ENCODE measurements around the gene INPP4A.
"Not testable (repeated sequence)": the region's sequence is repeated elsewhere in the genome, so short reads cannot be mapped to it uniquely, and the experiment has no call there.

INPP4A gene

GRCh38 chr2:98444436-98445176 lies at the start of gene INPP4A:
Gene INPP4A, plus strand, starts transcription at chr2:98444858. Its CDS starts 75,191 bp downstream, at chr2:98520049.
- DNase-seq (ENCODE audit: low read depth, low spot score): peak; percentile 88

- DNase-seq (ENCODE audit: low read depth, low spot score): no peak
These were observed 48.7 kb upstream of the INPP4A start for GRCh38 chr2:98395977-98396376.

DNA sequence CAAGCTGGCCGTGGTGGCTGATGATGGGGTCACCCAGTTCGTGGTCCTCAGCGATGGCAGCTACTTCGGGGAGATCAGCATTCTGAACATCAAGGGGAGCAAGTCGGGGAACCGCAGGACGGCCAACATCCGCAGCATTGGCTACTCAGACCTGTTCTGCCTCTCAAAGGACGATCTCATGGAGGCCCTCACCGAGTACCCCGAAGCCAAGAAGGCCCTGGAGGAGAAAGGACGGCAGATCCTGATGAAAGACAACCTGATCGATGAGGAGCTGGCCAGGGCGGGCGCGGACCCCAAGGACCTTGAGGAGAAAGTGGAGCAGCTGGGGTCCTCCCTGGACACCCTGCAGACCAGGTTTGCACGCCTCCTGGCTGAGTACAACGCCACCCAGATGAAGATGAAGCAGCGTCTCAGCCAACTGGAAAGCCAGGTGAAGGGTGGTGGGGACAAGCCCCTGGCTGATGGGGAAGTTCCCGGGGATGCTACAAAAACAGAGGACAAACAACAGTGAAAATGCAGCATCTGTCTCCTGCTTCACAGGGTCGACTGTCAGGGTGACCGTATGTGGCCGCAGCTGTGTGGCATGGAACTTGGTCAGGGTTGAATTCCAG lies 47.8 kb upstream of the INPP4A start:
- DNase-seq (ENCODE audit: low read depth, low spot score): no peak

GRCh38 chr2:98399140-98399539 lies 45.5 kb upstream of the INPP4A start:
- no peak for DNase-seq (ENCODE audit: low read depth, low spot score)

GRCh38 chr2:98403878-98404277 lies 40.8 kb upstream of the INPP4A start:
- DNase-seq (ENCODE audit: low read depth, low spot score): no peak

GRCh38 chr2:98404556-98405250 lies 40.0 kb upstream of the INPP4A start:
- DNase-seq (ENCODE audit: low read depth, low spot score): peak; percentile 54

DNA sequence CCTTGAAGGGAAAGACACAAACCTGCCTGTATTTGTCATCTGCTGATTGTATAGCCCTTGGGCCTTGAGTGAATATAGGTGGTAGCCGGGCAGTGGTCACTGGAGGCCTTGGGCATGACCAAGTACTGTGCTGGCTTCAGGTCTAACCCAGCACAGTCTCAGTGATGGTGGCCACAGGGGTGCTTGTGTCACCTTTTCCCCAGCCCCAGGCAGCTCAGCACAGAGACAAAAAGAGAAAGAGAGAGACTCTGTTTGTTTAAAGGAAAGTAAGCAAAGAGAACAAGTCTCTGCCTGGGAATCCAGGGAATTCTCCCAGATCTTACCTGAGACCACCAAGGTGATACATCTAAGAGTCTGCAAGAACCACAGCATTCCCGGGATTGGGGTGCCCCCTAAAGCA lies 39.4 kb upstream of the INPP4A start:
- DNase-seq (ENCODE audit: low read depth, low spot score): no peak

DNA sequence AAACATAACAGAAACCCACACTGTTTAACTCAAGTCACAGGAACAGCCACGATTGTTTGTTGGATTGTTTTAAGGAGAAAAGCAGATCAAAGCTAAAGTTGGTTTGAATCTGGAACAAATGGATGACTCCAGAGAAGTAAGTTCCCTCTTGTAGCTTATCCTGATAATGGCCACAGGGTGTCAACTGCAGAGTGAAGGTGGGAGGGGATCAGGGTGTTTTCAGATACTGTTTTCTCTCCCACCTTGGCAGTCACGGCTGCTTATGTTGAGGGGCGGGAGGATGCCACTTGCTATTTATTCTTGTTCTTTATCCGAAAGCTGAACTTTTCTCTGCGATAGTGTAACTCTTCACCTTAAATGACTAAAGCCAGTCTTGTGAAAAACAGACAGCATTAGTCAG lies 36.5 kb upstream of the INPP4A start:
- no peak for DNase-seq (ENCODE audit: low read depth, low spot score)

GRCh38 chr2:98412751-98413458 lies 31.8 kb upstream of the INPP4A start:
- DNase-seq (ENCODE audit: low read depth, low spot score): peak; percentile 51

DNA sequence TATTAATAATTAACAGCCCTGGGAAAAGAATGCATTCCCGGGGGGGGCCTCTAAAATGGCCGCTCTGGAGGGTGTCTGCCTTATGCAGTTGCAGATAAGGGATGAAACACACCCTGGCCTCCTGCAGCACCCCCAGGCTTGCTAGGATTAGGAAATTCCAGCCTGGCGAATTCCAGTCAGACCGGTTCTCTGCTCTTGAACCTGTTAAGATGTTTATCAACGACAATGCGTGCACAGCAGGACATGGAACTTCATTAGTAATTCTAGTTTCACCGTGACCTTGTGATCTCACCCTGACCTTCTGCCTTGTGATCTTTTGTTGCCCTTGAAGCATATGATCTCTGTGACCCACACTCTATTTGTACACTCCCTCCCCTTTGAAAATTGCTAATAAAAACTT lies 30.4 kb upstream of the INPP4A start:
- not testable (repeated sequence) for DNase-seq (ENCODE audit: low read depth, low spot score)

DNA sequence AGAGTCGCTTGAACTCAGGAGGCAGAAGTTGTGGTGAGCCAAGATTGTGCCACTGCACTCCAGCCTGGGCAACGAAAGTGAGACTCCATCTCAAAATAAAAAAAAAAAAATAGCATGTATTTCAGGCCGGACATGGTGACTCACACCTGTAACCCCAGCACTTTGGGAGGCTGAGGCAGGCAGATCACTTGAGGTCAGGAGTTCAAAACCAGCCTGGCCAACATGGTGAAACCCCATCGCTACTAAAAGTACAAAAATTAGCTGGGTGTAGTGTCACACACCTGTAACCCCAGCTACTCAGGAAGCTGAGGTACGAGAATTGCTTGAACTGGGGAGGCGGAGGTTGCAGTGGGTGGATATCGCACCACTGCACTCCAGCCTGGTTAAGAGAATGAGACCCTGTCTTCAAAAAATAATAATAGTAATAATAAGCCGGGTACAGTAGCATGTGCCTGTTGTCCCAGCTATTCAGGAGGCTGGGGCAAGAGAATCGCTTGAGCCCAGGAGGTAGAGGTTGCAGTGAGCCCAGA lies 28.9 kb upstream of the INPP4A start:
- DNase-seq (ENCODE audit: low read depth, low spot score): not testable (repeated sequence)

- DNase-seq (ENCODE audit: low read depth, low spot score): no peak
These were observed 28.1 kb upstream of the INPP4A start for GRCh38 chr2:98416383-98417159.

DNA sequence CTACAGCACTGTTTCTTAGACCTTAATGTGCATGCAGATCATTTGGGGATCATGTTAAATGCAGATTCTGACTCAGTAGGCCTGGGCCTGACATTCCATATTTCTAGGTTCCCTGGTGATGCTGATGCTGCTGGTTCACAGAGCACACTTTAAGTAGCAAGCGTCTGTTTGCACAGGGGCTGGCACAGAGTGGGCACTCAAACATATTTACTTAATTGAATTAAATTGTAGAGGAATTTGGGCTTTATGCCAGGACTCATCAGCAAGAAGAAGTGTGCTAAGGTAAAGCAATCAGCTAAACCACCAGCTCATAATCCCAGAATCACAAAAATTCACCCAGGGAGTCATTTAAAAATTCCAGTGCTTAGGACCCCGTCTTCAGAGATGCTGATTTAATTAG lies 25.1 kb upstream of the INPP4A start:
- no peak for DNase-seq (ENCODE audit: low read depth, low spot score)

GRCh38 chr2:98419977-98420725 lies 24.5 kb upstream of the INPP4A start:
- no peak for DNase-seq (ENCODE audit: low read depth, low spot score)

DNA sequence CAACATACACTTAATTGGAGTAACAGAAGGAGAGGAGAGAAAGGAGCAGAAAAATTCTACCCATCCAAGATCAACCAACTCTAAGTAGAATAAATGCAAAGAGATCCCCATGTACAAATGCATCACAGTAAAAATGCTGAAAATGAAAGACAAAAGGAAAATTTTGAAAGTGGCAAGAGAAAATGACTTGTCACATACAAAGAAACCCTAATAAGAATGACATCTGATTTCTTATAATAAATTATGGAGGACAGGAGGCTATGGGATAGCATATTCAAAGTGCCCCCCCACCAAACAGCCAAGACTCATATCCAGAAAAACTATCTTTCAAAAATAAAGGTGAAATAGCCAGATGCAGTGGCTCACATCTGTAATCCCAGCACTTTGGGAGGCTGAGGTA lies 22.2 kb upstream of the INPP4A start:
- no peak for DNase-seq (ENCODE audit: low read depth, low spot score)

DNA sequence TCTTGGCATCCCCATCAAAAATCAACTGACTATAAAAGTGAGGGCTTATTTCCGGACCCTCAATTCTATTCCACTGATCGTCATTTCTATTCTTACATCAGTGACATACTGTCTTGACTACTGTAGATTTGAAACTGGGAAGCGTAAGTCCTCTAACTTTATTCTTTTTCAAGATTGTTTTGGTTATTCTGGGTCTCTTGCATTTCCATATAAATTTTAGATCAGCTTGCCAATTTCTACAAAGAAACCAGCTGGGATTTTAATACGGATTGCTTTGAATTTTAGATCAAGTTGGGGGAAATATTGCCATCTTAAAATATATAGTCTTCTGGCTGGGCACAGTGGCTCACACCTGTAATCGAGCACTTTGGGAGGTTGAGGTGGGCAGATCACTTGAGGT lies 17.9 kb upstream of the INPP4A start:
- no peak for DNase-seq (ENCODE audit: low read depth, low spot score)

DNA sequence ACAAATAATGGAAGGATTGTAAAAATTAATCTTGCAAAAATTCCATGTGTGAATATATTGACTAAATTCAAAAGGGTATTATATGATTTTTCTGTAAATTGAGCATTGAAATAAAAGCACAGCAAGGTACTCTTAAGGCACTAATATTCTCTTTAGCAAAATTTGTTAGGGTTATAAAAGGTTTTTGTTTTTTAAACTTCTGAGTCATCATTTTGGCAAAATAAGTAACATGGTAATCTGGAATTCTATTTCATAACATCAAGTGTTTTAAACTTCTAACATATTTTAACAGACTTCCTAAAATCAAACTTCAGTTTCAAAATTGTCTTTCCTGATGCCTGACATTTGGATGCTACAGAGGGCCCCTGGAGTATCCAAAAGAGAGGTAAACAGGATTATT lies 12.5 kb upstream of the INPP4A start:
- no peak for DNase-seq (ENCODE audit: low read depth, low spot score)

- no peak for DNase-seq (ENCODE audit: low read depth, low spot score)
These were observed 11.2 kb upstream of the INPP4A start for GRCh38 chr2:98433363-98433964.

DNA sequence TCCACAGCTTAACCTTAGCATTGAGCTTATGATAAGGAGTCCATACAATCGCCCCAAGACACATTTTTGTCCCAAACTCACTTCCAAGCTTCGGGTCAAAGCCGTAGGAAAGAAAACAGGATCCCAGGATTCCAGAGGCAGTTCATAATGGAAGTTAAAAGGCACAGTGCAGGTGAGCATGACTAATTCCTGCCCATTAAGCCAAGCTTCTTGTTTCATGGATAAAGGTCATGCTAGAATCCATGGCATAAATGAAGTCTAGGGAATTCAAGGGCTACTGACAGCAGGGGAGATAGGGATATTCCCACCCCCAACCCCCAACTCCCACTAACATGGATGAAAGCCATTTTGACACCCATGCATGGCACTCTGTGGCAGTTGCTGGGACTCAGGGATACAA lies 10.2 kb upstream of the INPP4A start:
- no peak for DNase-seq (ENCODE audit: low read depth, low spot score)

DNA sequence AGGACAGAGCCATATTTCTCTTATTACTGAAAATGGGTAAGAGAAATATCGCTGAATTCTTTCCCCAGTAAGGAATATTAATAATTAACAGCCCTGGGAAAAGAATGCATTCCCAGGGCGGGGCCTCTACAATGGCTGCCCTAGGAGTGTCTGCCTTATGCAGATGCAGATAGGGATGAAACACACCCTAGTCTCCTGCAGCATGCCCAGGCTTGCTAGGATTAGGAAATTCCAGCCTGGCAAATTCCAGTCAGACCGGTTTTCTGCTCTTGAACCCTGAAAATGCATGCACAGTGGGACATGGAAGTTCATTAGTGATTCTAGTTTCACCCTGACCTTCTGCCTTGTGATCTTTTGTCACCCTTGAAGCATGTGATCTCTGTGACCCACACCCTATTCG lies 9.0 kb upstream of the INPP4A start:
- not testable (repeated sequence) for DNase-seq (ENCODE audit: low read depth, low spot score)
